GM18951 (cell line): Measurements from ENCODE around the gene LRRC26.

Source experiments
- POLR2A ChIP-seq: IDR thresholded peaks from 4 replicates; pipeline ENCODE4 v1.6.1; 2011; ENCODE audit warnings: mild to moderate bottlenecking; ENCODE audit not compliant: insufficient read length, insufficient read depth; ENCODE audit errors: extremely low read depth
- in situ Hi-C: fragments of 300-500 bp; cut with MboI; formaldehyde crosslinking; loops from one replicate; pipeline ENCODE4 v1.12.0; 2022; ENCODE audit warnings: low sequenced_read_pairs, mixed read lengths, inconsistent platforms; ENCODE audit not compliant: unreplicated experiment

Gene LRRC26

GRCh38 chr9:137157618-137158415, 12.0 kb downstream of the LRRC26 start:
- in situ Hi-C loops = no loop called here
- TF ChIP-seq POLR2A = no peak

- peak; percentile 37 for TF ChIP-seq POLR2A
Measured at GRCh38 chr9:137156567-137157375, 13.1 kb downstream of the LRRC26 start.

DNA sequence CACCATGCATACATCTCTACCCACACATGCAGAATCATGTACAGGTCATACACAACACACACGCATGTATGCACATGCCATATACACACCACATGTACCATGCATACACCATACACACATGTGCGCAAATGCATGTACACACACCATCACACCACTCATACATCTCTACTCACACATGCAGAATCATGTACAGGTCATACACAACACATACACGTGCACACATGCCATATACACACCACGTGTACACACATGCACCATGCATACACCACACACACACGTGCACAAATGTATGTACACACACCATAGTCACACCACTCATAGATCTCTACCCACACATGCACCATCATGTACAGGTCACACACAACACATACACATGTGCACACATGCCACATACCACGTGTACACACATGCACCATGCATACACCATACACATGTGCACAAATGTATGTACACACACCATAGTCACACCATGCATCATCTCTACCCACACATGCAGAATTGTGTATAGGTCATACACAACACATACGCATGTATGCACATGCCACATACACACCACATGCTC, 16.9 kb downstream of the LRRC26 start:
- no peak for TF ChIP-seq POLR2A
- in situ Hi-C loops = no loop called here

More at GRCh38 chr9:137156567-137157375, 13.1 kb downstream of the LRRC26 start:
- in situ Hi-C loops = no loop called here

GRCh38 chr9:137150617-137151457, 19.0 kb downstream of the LRRC26 start:
- in situ Hi-C loops = no loop called here
- TF ChIP-seq POLR2A = no peak

- in situ Hi-C loops = no loop called here
Measured at GRCh38 chr9:137149942-137150616, 19.8 kb downstream of the LRRC26 start.

GRCh38 chr9:137149363-137149762, 20.5 kb downstream of the LRRC26 start:
- TF ChIP-seq POLR2A = no peak
- in situ Hi-C loops = no loop called here

More at GRCh38 chr9:137149942-137150616, 19.8 kb downstream of the LRRC26 start:
- TF ChIP-seq POLR2A = no peak

- TF ChIP-seq POLR2A = no peak
- in situ Hi-C loops = no loop called here
Measured at GRCh38 chr9:137148661-137149060, 21.2 kb downstream of the LRRC26 start.

DNA sequence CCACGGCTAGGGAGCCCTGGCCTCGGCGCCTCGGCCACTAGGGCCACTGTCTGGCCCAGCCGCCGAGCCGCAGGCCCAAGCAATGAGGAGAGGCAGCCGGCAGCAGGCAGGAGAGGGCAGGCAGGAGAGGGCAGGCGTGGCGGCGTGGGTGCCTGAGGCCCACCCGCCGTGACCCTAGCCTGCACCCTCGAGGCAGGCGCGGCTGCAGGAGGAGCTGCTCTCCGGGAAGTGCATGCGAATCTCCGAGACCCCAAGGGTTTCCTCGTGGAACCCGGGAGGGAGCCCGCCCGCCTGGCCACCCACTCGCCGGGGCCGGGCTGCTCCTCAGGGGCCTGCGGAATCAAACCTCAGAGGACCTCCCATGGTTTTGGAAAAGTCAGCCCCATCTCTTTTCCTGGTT, 21.6 kb downstream of the LRRC26 start:
- in situ Hi-C loops = no loop called here
- no peak for TF ChIP-seq POLR2A

- no peak for TF ChIP-seq POLR2A
Measured at GRCh38 chr9:137147793-137148160, 22.1 kb downstream of the LRRC26 start.

GRCh38 chr9:137147091-137147792, 22.6 kb downstream of the LRRC26 start:
- TF ChIP-seq POLR2A = no peak
- in situ Hi-C loops = no loop called here

More at GRCh38 chr9:137147793-137148160, 22.1 kb downstream of the LRRC26 start:
- in situ Hi-C loops = no loop called here

- no peak for TF ChIP-seq POLR2A
- in situ Hi-C loops = no loop called here
Measured at GRCh38 chr9:137146527-137146918, 23.3 kb downstream of the LRRC26 start.
